MCF 10A (cell line): Measurements from ENCODE around the gene ZNF750. TPM values are rescaled to one million over a fixed set of nuclear protein-coding genes. Genes with fewer than 3 reads are reported as not detected.

Source experiments
- BruUV-seq: library from RNA; stranded (reverse); fragments of 400-500 nt; replicated peaks from 2 replicates; lab custom pipeline; 2021; lab: Mats Ljungman, UMichigan
- CTCF ChIA-PET: fragments of 300-600 bp; sonication (Branson Sonifier 250); formaldehyde crosslinking; extraction: SDS; loops from one replicate; lab custom pipeline; 2021; ENCODE audit warnings: antibody characterized with exemption, inconsistent platforms; lab: Yijun Ruan, JAX
- POLR2A ChIA-PET: fragments of 300-600, 350-650 bp; sonication (Branson Sonifier 250); formaldehyde crosslinking; extraction: SDS; loops from one replicate; lab custom pipeline; 2020; ENCODE audit warnings: antibody characterized with exemption, inconsistent platforms; lab: Yijun Ruan, JAX
- DNase-seq: peaks from one replicate; pipeline ENCODE4 v3.0.0-alpha.2; 2018; ENCODE audit not compliant: unreplicated experiment
- H3K27ac Mint-ChIP-seq: one replicate; pipeline ENCODE4 v1.8.0; 2022; ENCODE audit warnings: mild to moderate bottlenecking, low read depth, mixed read lengths; ENCODE audit not compliant: unreplicated experiment
- H3K27me3 Mint-ChIP-seq: one replicate; pipeline ENCODE4 v1.8.0; 2022; ENCODE audit warnings: mixed read lengths; ENCODE audit not compliant: insufficient read depth, unreplicated experiment
- H3K36me3 Mint-ChIP-seq: one replicate; pipeline ENCODE4 v1.8.0; 2022; ENCODE audit warnings: mild to moderate bottlenecking, moderate library complexity, mixed read lengths; ENCODE audit not compliant: insufficient read depth, unreplicated experiment
- H3K4me1 Mint-ChIP-seq: one replicate; pipeline ENCODE4 v1.8.0; 2022; ENCODE audit warnings: mixed read lengths; ENCODE audit not compliant: insufficient read depth, unreplicated experiment
- H3K4me3 Mint-ChIP-seq: one replicate; pipeline ENCODE4 v1.8.0; 2022; ENCODE audit warnings: mild to moderate bottlenecking, moderate library complexity, mixed read lengths; ENCODE audit not compliant: unreplicated experiment
- H3K9me3 Mint-ChIP-seq: one replicate; pipeline ENCODE4 v1.8.0; 2022; ENCODE audit warnings: mixed read lengths; ENCODE audit not compliant: unreplicated experiment
- intact Hi-C: fragments of 100-400 bp; cut with micrococcal nuclease; formaldehyde crosslinking; loops from 2 replicates; pipeline ENCODE4 v1.14.1; 2022
- total RNA-seq: library from RNA; stranded (reverse); gene quantifications from 2 replicates; pipeline ENCODE4 v1.2.3, GENCODE V29; 2022
- TF ChIP-seq, protein P1 (sequence below): fragments of 200-600 bp; IDR thresholded peaks from one replicate; pipeline ENCODE4 v1.8.0; 2022; ENCODE audit warnings: antibody characterized with exemption, mild to moderate bottlenecking; ENCODE audit not compliant: unreplicated experiment

Gene ZNF750
- total RNA-seq, 1 experiment from 2014 or later: 0.14 TPM

DNA sequence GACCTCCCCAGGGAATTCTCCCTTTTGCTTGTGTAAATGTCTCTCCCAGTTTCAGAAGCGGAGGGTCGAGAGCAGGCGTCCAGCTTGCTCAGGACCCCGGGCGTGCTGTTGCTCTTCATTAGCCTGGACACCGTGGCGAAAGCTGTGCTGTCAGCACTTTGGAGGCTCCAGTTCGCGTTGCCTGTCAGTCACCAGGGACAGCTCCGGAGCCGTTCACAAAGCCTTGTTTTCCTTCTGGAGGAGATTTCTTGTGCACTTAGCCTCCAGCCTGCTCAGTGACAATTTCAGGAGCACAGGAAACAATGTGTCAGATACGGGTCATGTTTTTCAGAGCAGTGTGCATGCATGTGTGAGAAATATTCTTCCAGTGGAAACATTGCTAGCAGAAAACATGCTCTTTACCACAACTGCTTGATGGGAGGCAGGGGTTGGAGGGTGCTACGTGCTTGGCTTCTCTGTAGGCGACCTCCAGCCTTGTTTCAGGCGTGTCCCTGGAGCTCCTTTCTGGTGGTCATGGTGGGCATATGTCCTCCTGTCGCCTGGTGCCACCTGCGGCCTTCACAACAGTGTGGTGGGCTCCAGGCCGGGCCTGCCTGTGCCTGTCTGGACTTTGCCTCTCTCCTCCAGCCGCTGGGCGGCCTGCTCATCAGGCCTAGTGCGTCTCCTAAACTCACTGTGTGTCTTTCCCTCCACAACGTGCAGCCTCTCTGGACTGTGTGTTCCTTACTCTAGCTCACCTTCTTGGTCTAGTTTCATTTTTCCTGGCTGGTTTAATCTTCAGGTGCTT lies 29.0 kb downstream of the ZNF750 start:
- H3K4me1 Mint-ChIP-seq: no peaks in the 10 kb centered on the region
- TF ChIP-seq, protein P1, sequence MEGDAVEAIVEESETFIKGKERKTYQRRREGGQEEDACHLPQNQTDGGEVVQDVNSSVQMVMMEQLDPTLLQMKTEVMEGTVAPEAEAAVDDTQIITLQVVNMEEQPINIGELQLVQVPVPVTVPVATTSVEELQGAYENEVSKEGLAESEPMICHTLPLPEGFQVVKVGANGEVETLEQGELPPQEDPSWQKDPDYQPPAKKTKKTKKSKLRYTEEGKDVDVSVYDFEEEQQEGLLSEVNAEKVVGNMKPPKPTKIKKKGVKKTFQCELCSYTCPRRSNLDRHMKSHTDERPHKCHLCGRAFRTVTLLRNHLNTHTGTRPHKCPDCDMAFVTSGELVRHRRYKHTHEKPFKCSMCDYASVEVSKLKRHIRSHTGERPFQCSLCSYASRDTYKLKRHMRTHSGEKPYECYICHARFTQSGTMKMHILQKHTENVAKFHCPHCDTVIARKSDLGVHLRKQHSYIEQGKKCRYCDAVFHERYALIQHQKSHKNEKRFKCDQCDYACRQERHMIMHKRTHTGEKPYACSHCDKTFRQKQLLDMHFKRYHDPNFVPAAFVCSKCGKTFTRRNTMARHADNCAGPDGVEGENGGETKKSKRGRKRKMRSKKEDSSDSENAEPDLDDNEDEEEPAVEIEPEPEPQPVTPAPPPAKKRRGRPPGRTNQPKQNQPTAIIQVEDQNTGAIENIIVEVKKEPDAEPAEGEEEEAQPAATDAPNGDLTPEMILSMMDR: no peak
- H3K4me3 Mint-ChIP-seq: no peak overlapping the region
- H3K9me3 Mint-ChIP-seq: no peaks in the 10 kb centered on the region
- intact Hi-C loops: no loop called here
- peaks cover 44% of the 10 kb centered on the region for H3K36me3 Mint-ChIP-seq
- DNase-seq: no peak
- H3K27ac Mint-ChIP-seq: no peak overlapping the region
- BruUV-seq: no TSS peak
- CTCF ChIA-PET: no interaction called here
- H3K27me3 Mint-ChIP-seq: no peaks in the 10 kb centered on the region
- POLR2A ChIA-PET: interaction anchor here (0.7 to 0.9 kb wide), 2 partner anchors 55 to 467 kb away, joined by 3 read pairs; no protein-coding TSS in a partner anchor

DNA sequence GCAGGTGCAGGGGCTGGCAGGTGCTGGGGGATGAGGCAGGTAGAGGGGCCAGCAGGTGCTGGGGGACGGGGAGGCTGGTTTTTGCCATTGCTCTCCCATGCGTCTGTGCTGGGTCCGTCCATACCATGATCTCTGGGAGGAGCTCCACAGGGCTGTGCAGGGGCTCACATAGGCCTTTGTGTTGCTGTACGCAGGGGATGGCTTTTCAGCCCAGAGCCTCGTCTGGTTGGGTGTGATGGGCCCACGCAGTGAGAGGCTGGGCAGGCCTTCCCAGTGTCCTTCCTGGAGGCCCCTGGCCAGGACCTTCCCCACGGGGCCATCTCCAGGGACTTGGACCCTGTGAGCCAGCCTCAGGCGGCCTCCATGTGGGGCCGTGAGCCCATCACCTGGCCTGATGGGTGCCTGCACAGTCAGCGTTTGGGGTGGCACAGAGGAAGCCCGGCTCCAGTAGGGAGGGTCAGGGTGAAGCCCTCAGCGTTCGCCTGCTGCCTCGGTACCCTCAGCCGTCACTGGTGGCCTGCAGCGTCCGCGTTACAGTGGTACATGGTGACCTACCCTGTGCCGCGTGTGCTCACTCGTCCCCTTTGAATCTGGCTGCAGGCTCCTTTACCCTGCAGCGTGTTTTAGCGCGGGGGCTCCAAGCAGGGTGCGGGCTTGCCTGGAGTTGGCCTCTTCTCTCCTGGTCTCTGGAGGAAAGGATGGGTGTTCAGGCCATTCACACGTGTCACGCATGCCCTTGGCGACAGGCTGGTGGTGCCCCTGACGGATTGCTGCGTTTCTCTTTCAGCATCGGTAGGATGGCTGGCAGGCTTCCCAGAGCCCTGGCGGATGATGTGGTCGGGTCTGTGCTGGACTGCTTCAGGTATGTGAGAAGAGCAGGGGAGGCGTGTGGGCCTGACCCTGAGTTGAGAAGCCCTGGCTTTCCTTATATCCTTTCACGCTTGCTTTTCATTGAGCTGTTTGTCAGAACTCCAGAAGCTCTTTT lies 30.6 kb downstream of the ZNF750 start:
- BruUV-seq: no TSS peak
- TF ChIP-seq, protein P1: no peak
- ChIA-PET CTCF (interaction anchor here (0.7 kb wide), 2 partner anchors 34 to 1386 kb away, joined by 3 to 4 read pairs; no protein-coding TSS in a partner anchor), POLR2A (no interaction called here)
- DNase-seq: no peak
- Mint-ChIP-seq H3K4me1 (no peaks in the 10 kb centered on the region), H3K4me3 (no peak overlapping the region), H3K9me3 (no peaks in the 10 kb centered on the region), H3K27me3 (no peaks in the 10 kb centered on the region), H3K27ac (no peak overlapping the region), H3K36me3 (peaks cover 37% of the 10 kb centered on the region)
- intact Hi-C loops: no loop called here

DNA sequence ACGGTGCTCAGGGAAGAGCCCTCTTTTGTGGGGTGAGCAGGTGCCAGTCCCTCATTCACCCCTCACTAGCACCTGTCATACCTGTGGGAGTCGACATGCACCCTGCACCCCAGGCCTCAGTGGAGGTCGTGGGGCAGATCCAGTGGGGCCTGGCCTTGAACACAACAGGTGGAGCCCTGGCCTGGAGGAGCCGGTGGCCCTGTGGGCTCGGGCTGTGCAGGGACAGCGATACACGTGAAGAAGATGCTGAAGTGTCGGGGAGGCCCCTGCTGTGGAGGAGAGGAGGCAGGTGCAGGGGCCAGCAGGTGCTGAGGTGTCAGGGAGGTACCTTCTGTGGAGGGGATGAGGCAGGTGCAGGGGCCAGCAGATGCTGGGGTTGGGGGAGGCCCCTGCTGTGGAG lies 31.8 kb downstream of the ZNF750 start:
- CTCF ChIA-PET: no interaction called here
- H3K4me1 Mint-ChIP-seq: no peaks in the 10 kb centered on the region

More for the DNA sequence above, 31.8 kb downstream of the ZNF750 start:
- Mint-ChIP-seq H3K27ac (no peak overlapping the region), H3K27me3 (no peaks in the 10 kb centered on the region), H3K4me3 (no peak overlapping the region), H3K36me3 (peaks cover 34% of the 10 kb centered on the region), H3K9me3 (no peaks in the 10 kb centered on the region)
- intact Hi-C loops: no loop called here
- BruUV-seq: no TSS peak
- POLR2A ChIA-PET: no interaction called here
- TF ChIP-seq, protein P1: no peak
- no peak for DNase-seq
